IPS DF 6.9 (cell line): Measurements from ENCODE around the gene SPPL3.

Experiments
- DNase-seq: peaks from one replicate; pipeline ENCODE4 v3.0.0-alpha.2; 2013; ENCODE audit warnings: low read depth, low spot score
- H3K27ac ChIP-seq: one replicate; pipeline ENCODE4 v1.5.1; 2013; ENCODE audit warnings: low read length, control low read depth
- H3K27me3 ChIP-seq: 2 replicates; pipeline ENCODE4 v1.6.1; 2013; ENCODE audit warnings: mild to moderate bottlenecking, low read length; ENCODE audit not compliant: control insufficient read depth, insufficient read depth
- H3K36me3 ChIP-seq: 2 replicates; pipeline ENCODE4 v1.6.1; 2013; ENCODE audit warnings: low read length; ENCODE audit not compliant: control insufficient read depth, insufficient read depth
- H3K4me1 ChIP-seq: 2 replicates; pipeline ENCODE4 v1.6.1; 2013; ENCODE audit warnings: low read length; ENCODE audit not compliant: control insufficient read depth, insufficient read depth
- H3K4me3 ChIP-seq: 2 replicates; pipeline ENCODE4 v1.5.1; 2013; ENCODE audit warnings: mild to moderate bottlenecking, low read length
- H3K9me3 ChIP-seq: 2 replicates; pipeline ENCODE4 v1.6.1; 2013; ENCODE audit warnings: low read length, inconsistent platforms; ENCODE audit not compliant: control insufficient read depth, insufficient read depth
- WGBS: extraction: QIAGEN DNeasy Blood & Tissue Kit; methylation state at CpG from one replicate; pipeline ENCODE4 v1.1.7; 2013; ENCODE audit warnings: mixed read lengths, missing lambda C conversion rate; ENCODE audit not compliant: insufficient read length, insufficient coverage; 5-methylcytosine and 5-hydroxymethylcytosine counted together

Gene SPPL3

GRCh38 chr12:120835304-120835612 lies 68.9 kb downstream of the SPPL3 start:
- H3K27me3 ChIP-seq, result no peaks in the 10 kb centered on the region
- no peaks in the 10 kb centered on the region for H3K9me3 ChIP-seq
- no peak for DNase-seq
- H3K4me3 ChIP-seq, result no peak overlapping the region
- H3K27ac ChIP-seq, result no peak overlapping the region
- whole genome bisulfite sequencing, result no CpG with 5 or more reads among the region's 4 CpGs
- H3K4me1 ChIP-seq, result peaks cover 2% of the 10 kb centered on the region; the same call in 1 of the 2 replicates
- H3K36me3 ChIP-seq, result no peaks in the 10 kb centered on the region

- no CpG with 5 or more reads among the region's 4 CpGs for WGBS
- Histone ChIP-seq H3K36me3 (no peaks in the 10 kb centered on the region), H3K4me3 (no peak overlapping the region), H3K27ac (no peak overlapping the region), H3K27me3 (no peaks in the 10 kb centered on the region), H3K9me3 (no peaks in the 10 kb centered on the region), H3K4me1 (peaks cover 2% of the 10 kb centered on the region; the same call in 1 of the 2 replicates)
- DNase-seq, result no peak
Measured at GRCh38 chr12:120834489-120835303, 69.5 kb downstream of the SPPL3 start.

DNA sequence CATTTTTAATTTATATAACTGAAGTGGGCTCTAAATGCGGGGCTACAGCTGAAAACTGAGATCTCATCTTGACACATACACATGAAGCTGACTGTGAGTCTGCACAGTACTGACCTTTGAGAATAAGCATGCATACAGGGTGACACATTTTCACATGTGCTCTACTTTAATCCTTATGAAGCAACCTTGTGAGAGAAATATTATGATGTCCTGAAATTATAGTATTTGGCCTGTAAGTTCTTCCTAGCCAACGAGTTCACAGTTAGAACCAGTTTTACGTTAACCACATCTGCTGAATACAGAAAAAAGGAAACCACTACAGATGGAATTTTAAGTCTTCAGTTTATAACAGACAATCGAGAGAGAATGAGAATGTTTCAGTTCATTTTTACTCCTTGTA lies 70.3 kb downstream of the SPPL3 start:
- no peaks in the 10 kb centered on the region for H3K27me3 ChIP-seq
- no peak overlapping the region for H3K4me3 ChIP-seq
- H3K27ac ChIP-seq, result no peak overlapping the region
- H3K9me3 ChIP-seq, result no peaks in the 10 kb centered on the region
- WGBS, result no CpG with 5 or more reads among the region's 4 CpGs
- peaks cover 2% of the 10 kb centered on the region; the same call in 1 of the 2 replicates for H3K4me1 ChIP-seq
- H3K36me3 ChIP-seq, result no peaks in the 10 kb centered on the region
- DNase-seq, result no peak

DNA sequence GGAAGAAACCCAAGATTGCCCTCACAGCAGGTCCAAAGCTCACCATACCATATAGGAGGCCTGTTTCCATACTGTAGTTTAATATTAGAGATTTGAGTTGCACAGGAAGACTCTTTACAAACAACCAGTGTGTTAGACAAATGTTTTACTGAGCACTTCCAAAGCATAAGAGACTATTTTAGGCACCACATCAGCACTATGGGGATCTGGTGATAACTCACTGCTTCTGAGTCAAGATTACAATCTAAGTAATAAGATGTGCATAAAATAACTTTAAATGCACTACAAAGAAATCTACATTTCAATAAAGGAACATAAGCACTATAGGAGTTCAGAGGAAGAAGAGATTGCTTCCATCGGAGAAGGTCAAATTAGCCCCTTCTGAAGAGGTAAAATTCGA lies 71.4 kb downstream of the SPPL3 start:
- no peak for DNase-seq
- no CpG with 5 or more reads among the region's 2 CpGs for WGBS
- H3K4me3 ChIP-seq, result no peak overlapping the region
- no peaks in the 10 kb centered on the region for H3K27me3 ChIP-seq
- no peaks in the 10 kb centered on the region for H3K36me3 ChIP-seq
- H3K4me1 ChIP-seq, result peaks cover 2% of the 10 kb centered on the region; the same call in 1 of the 2 replicates
- H3K9me3 ChIP-seq, result no peaks in the 10 kb centered on the region
- no peak overlapping the region for H3K27ac ChIP-seq

- H3K9me3 ChIP-seq, result no peaks in the 10 kb centered on the region
- WGBS, result no CpG with 5 or more reads among the region's 2 CpGs
- no peaks in the 10 kb centered on the region for H3K27me3 ChIP-seq
- DNase-seq, result no peak
- no peaks in the 10 kb centered on the region for H3K36me3 ChIP-seq
- peaks cover 2% of the 10 kb centered on the region; the same call in 1 of the 2 replicates for H3K4me1 ChIP-seq
- no peak overlapping the region for H3K4me3 ChIP-seq
- H3K27ac ChIP-seq, result no peak overlapping the region
Measured at GRCh38 chr12:120831648-120832267, 72.4 kb downstream of the SPPL3 start.

DNA sequence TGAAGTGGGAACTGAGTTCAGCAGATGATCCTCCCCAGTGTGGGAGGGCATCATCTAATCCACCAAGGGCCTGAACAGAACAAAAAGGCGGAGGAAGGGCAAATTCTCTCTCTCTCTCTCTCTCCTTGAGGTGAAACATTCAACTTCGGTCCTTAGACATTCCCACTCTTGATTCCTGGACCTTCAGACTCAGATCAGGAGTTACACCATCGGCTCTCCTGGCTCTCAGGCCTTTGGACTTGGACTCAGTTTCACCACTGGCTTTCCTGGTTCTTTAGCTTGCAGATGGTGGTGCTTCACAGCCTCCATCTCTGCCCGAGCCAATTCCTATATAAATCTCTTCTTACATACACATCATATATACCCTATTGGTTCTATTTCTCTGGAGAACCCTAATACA lies 73.2 kb downstream of the SPPL3 start:
- Histone ChIP-seq H3K36me3 (no peaks in the 10 kb centered on the region), H3K9me3 (no peaks in the 10 kb centered on the region), H3K4me1 (no peaks in the 10 kb centered on the region), H3K27me3 (no peaks in the 10 kb centered on the region), H3K27ac (no peak overlapping the region), H3K4me3 (no peak overlapping the region)
- WGBS, result no CpG with 5 or more reads among the region's 4 CpGs
- DNase-seq, result no peak

- no peaks in the 10 kb centered on the region for H3K36me3 ChIP-seq
- WGBS, result no CpG with 5 or more reads among the region's 3 CpGs
- H3K4me1 ChIP-seq, result no peaks in the 10 kb centered on the region
- no peak overlapping the region for H3K27ac ChIP-seq
- no peak for DNase-seq
- no peaks in the 10 kb centered on the region for H3K27me3 ChIP-seq
- no peak overlapping the region for H3K4me3 ChIP-seq
- no peaks in the 10 kb centered on the region for H3K9me3 ChIP-seq
Measured at GRCh38 chr12:120830052-120830940, 73.9 kb downstream of the SPPL3 start.

DNA sequence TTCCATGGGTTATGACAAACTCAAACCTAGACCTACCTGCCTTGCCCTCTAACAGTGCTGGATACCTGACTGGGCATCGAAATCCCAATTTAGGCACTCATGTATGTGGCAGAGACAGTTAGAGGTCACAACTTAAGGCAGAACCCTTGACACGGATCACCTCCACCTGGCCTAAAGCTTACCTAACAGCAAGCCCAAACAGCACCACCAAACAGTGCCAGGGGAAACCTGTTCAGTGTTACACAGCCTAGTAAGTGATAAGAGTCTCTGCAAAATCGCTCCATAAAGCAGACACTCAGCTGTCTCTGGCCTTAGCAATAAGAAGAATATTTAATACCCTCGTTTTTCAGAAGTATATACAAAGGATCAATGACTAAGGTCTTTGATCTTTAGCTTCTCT lies 77.8 kb downstream of the SPPL3 start:
- H3K4me3 ChIP-seq, result no peak overlapping the region
- WGBS, result no CpG with 5 or more reads among the region's 4 CpGs
- H3K27me3 ChIP-seq, result no peaks in the 10 kb centered on the region
- peaks cover 1% of the 10 kb centered on the region; the same call in 1 of the 2 replicates for H3K4me1 ChIP-seq
- H3K27ac ChIP-seq, result no peak overlapping the region
- no peaks in the 10 kb centered on the region for H3K9me3 ChIP-seq
- no peaks in the 10 kb centered on the region for H3K36me3 ChIP-seq
- DNase-seq, result no peak

DNA sequence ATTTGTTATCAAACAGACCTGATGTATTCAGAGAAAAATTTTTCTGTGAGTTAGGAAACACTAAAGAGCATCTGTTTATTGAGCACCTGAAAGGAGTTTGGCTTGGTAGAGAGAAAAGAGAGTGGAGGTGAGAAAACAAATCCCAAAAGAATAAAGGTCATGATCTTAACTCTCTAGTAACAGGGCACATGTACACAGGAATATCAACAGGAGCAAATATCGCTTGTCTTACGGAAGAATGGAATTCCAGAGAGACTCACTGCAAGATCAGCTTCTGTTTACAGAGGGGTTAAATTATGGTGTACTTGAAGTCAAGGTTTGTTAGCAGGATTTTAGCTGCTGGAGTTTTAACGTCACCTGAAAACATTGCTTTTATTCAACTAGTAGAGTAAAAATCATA lies 78.8 kb downstream of the SPPL3 start:
- Histone ChIP-seq H3K36me3 (no peaks in the 10 kb centered on the region), H3K9me3 (no peaks in the 10 kb centered on the region), H3K4me1 (peaks cover 1% of the 10 kb centered on the region; the same call in 1 of the 2 replicates), H3K27me3 (no peaks in the 10 kb centered on the region), H3K27ac (no peak overlapping the region), H3K4me3 (no peak overlapping the region)
- DNase-seq, result no peak
- WGBS, result no CpG with 5 or more reads among the region's 3 CpGs

- no peaks in the 10 kb centered on the region for H3K9me3 ChIP-seq
- no peak overlapping the region for H3K4me3 ChIP-seq
- no CpG with 5 or more reads among the region's 9 CpGs for WGBS
- H3K27me3 ChIP-seq, result no peaks in the 10 kb centered on the region
- peaks cover 1% of the 10 kb centered on the region; the same call in 1 of the 2 replicates for H3K4me1 ChIP-seq
- H3K27ac ChIP-seq, result no peak overlapping the region
- peak; percentile 18 for DNase-seq
- H3K36me3 ChIP-seq, result no peaks in the 10 kb centered on the region
Measured at GRCh38 chr12:120822832-120823503, 81.2 kb downstream of the SPPL3 start.
